RWPE2 (cell line): ENCODE results near the gene YEATS4.

Source experiments
- ATAC-seq: fragments of 200-7000 bp; cut with Tn5 transposase; 3 replicates; pipeline ENCODE4 v1.9.1; 2021; ENCODE audit warnings: low read depth
- DNase-seq: peaks from one replicate; pipeline ENCODE4 v3.0.0-alpha.2; 2020; ENCODE audit warnings: low spot score
- H3K27ac ChIP-seq: fragments of 450-650 bp; 2 replicates; pipeline ENCODE4 v1.5.1; 2017; ENCODE audit warnings: mild to moderate bottlenecking; ENCODE audit not compliant: poor library complexity, severe bottlenecking
- H3K27me3 ChIP-seq: fragments of 250-450 bp; sonication (Bioruptor Pico); 2 replicates; pipeline ENCODE4 v1.5.1; 2021; ENCODE audit warnings: mild to moderate bottlenecking, moderate library complexity; ENCODE audit not compliant: insufficient read depth, poor library complexity, severe bottlenecking
- H3K36me3 ChIP-seq: fragments of 250-450 bp; sonication (Bioruptor Pico); 2 replicates; pipeline ENCODE4 v1.5.1; 2020; ENCODE audit warnings: low read depth, mild to moderate bottlenecking, moderate library complexity
- H3K4me1 ChIP-seq: fragments of 250-450 bp; sonication (Bioruptor Pico); 2 replicates; pipeline ENCODE4 v1.5.1; 2021; ENCODE audit warnings: mild to moderate bottlenecking, moderate library complexity; ENCODE audit not compliant: insufficient read depth, poor library complexity, severe bottlenecking
- H3K4me3 ChIP-seq: fragments of 250-450 bp; sonication (Bioruptor Pico); 2 replicates; pipeline ENCODE4 v1.5.1; 2021; ENCODE audit warnings: mild to moderate bottlenecking, moderate library complexity; ENCODE audit not compliant: severe bottlenecking
- H3K9me3 ChIP-seq: fragments of 250-450 bp; sonication (Bioruptor Pico); 2 replicates; pipeline ENCODE4 v1.5.1; 2021; ENCODE audit warnings: mild to moderate bottlenecking, moderate library complexity; ENCODE audit not compliant: severe bottlenecking
- TF ChIP-seq, protein P1 (sequence below): fragments of 450-650 bp; IDR thresholded peaks from one replicate; pipeline ENCODE4 v1.5.1; 2017; ENCODE audit warnings: mild to moderate bottlenecking, moderate library complexity; ENCODE audit not compliant: poor library complexity, severe bottlenecking

YEATS4 gene

DNA sequence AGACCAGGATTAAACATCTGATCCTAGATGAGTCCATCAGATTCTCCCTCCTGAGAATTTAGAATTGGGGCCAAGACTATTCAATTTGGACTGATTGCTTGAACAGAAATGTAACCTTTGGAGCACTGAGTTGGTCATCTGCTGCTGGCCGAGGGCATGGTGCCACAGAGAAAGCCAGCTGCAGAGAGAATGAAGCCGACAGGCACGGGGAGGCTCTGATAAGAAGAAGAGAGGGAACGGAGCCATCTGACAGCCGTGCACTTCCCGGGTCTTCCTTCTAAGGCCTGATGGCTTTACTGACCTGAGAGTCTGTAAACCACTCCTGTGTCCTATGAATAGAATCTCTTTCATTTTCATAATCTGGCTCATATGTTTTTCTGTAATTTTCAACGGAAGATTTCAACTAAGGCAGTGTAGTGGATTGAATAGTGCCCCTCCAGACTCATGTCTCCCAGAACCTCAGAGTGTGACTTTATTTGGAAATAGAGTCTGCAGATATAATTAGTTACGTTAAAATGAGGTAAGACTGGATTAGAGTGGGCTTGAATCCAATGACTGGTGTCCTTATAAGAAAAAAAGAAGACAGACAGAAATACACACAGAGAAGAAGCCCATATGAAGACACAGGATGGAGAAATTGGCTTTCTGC, 71.5 kb downstream of the YEATS4 start:
- Histone ChIP-seq H3K9me3 (no peaks in the 10 kb centered on the region), H3K36me3 (no peaks in the 10 kb centered on the region), H3K27ac (no peak overlapping the region), H3K4me1 (no peaks in the 10 kb centered on the region), H3K27me3 (no peaks in the 10 kb centered on the region), H3K4me3 (no peak overlapping the region)
- TF ChIP-seq, protein P1, sequence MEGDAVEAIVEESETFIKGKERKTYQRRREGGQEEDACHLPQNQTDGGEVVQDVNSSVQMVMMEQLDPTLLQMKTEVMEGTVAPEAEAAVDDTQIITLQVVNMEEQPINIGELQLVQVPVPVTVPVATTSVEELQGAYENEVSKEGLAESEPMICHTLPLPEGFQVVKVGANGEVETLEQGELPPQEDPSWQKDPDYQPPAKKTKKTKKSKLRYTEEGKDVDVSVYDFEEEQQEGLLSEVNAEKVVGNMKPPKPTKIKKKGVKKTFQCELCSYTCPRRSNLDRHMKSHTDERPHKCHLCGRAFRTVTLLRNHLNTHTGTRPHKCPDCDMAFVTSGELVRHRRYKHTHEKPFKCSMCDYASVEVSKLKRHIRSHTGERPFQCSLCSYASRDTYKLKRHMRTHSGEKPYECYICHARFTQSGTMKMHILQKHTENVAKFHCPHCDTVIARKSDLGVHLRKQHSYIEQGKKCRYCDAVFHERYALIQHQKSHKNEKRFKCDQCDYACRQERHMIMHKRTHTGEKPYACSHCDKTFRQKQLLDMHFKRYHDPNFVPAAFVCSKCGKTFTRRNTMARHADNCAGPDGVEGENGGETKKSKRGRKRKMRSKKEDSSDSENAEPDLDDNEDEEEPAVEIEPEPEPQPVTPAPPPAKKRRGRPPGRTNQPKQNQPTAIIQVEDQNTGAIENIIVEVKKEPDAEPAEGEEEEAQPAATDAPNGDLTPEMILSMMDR: no peak
- ATAC-seq (no peak), DNase-seq (no peak)

GRCh38 chr12:69431591-69432222, 72.2 kb downstream of the YEATS4 start:
- DNase-seq (no peak), ATAC-seq (no peak)
- no peak overlapping the region for H3K27ac ChIP-seq
- H3K27me3 ChIP-seq: no peaks in the 10 kb centered on the region
- no peaks in the 10 kb centered on the region for H3K4me1 ChIP-seq
- no peaks in the 10 kb centered on the region for H3K9me3 ChIP-seq
- no peaks in the 10 kb centered on the region for H3K36me3 ChIP-seq
- H3K4me3 ChIP-seq: no peak overlapping the region
- TF ChIP-seq, protein P1: no peak

GRCh38 chr12:69433653-69434052, 74.1 kb downstream of the YEATS4 start:
- no peak overlapping the region for H3K27ac ChIP-seq
- H3K27me3 ChIP-seq: no peaks in the 10 kb centered on the region
- no peaks in the 10 kb centered on the region for H3K9me3 ChIP-seq
- H3K36me3 ChIP-seq: no peaks in the 10 kb centered on the region
- H3K4me3 ChIP-seq: no peak overlapping the region
- H3K4me1 ChIP-seq: no peaks in the 10 kb centered on the region
- TF ChIP-seq, protein P1: no peak
- no peak for DNase-seq
- no peak for ATAC-seq

- no peaks in the 10 kb centered on the region for H3K9me3 ChIP-seq
- TF ChIP-seq, protein P1: no peak
- no peaks in the 10 kb centered on the region for H3K27me3 ChIP-seq
- H3K27ac ChIP-seq: no peak overlapping the region
- DNase-seq (no peak), ATAC-seq (no peak)
- no peak overlapping the region for H3K4me3 ChIP-seq
- H3K36me3 ChIP-seq: no peaks in the 10 kb centered on the region
- no peaks in the 10 kb centered on the region for H3K4me1 ChIP-seq
Observed at GRCh38 chr12:69435644-69436043, 76.1 kb downstream of the YEATS4 start.

GRCh38 chr12:69437073-69437472, 77.5 kb downstream of the YEATS4 start:
- Histone ChIP-seq H3K9me3 (no peaks in the 10 kb centered on the region), H3K36me3 (no peaks in the 10 kb centered on the region), H3K27me3 (no peaks in the 10 kb centered on the region), H3K4me3 (no peak overlapping the region), H3K27ac (no peak overlapping the region), H3K4me1 (no peaks in the 10 kb centered on the region)
- no peak for ATAC-seq
- DNase-seq: no peak
- TF ChIP-seq, protein P1: no peak
